Loucy (cell line): ENCODE results near the gene SLC9A3.

ENCODE experiments used
- H2AFZ ChIP-seq: fragments of 200-600 bp; sonication (generic); 2 replicates; pipeline ENCODE4 v1.6.0; 2016; ENCODE audit warnings: antibody characterized with exemption, mild to moderate bottlenecking, low read length, moderate library complexity
- H3F3A ChIP-seq: fragments of 200-600 bp; 2 replicates; pipeline ENCODE4 v1.6.0; 2016; ENCODE audit warnings: antibody characterized with exemption, low read depth, mild to moderate bottlenecking
- H3K27me3 ChIP-seq: fragments of 200-600 bp; sonication (generic); 2 replicates; pipeline ENCODE4 v1.6.1; 2014; ENCODE audit warnings: low read length, mild to moderate bottlenecking; ENCODE audit not compliant: insufficient read depth, poor library complexity, severe bottlenecking
- H3K36me3 ChIP-seq: fragments of 200-600 bp; sonication (generic); 2 replicates; pipeline ENCODE4 v1.6.1; 2016; ENCODE audit warnings: low read length; ENCODE audit not compliant: insufficient read depth
- H3K4me1 ChIP-seq: fragments of 200-600 bp; sonication (generic); 2 replicates; pipeline ENCODE4 v1.5.1; 2014; ENCODE audit warnings: low read length, mild to moderate bottlenecking; ENCODE audit not compliant: insufficient read depth, poor library complexity, severe bottlenecking
- H3K4me2 ChIP-seq: fragments of 200-600 bp; sonication (generic); 2 replicates; pipeline ENCODE4 v1.6.0; 2014; ENCODE audit warnings: antibody characterized with exemption, low read length, low read depth, mild to moderate bottlenecking; ENCODE audit not compliant: poor library complexity, severe bottlenecking
- H3K4me3 ChIP-seq: fragments of 200-600 bp; sonication (generic); 2 replicates; pipeline ENCODE4 v1.5.1; 2014; ENCODE audit warnings: low read length, mild to moderate bottlenecking, mixed read lengths; ENCODE audit not compliant: poor library complexity, severe bottlenecking
- H3K79me2 ChIP-seq: fragments of 200-600 bp; sonication (generic); 2 replicates; pipeline ENCODE4 v1.6.1; 2014; ENCODE audit warnings: low read length; ENCODE audit not compliant: insufficient read depth
- H3K9ac ChIP-seq: fragments of 200-600 bp; sonication (generic); 2 replicates; pipeline ENCODE4 v1.6.0; 2014; ENCODE audit warnings: mild to moderate bottlenecking, low read depth, low read length, moderate library complexity; ENCODE audit not compliant: poor library complexity, severe bottlenecking
- H3K9me2 ChIP-seq: fragments of 200-600 bp; sonication (generic); replicated peaks from 2 replicates; pipeline ENCODE4 v1.6.1; 2016; ENCODE audit warnings: low read depth, low read length, mixed read lengths
- H3K9me3 ChIP-seq: fragments of 200-600 bp; sonication (generic); 2 replicates; pipeline ENCODE4 v1.6.1; 2014; ENCODE audit warnings: mild to moderate bottlenecking, antibody characterized with exemption, low read length, low read depth; ENCODE audit not compliant: insufficient read depth
- H4K20me1 ChIP-seq: fragments of 200-600 bp; sonication (generic); 2 replicates; pipeline ENCODE4 v1.6.0; 2014; ENCODE audit warnings: antibody characterized with exemption, low read length, mild to moderate bottlenecking; ENCODE audit not compliant: insufficient read depth, poor library complexity, severe bottlenecking
- EZH2phosphoT487 ChIP-seq: fragments of 200-600 bp; IDR thresholded peaks from 2 replicates; pipeline ENCODE4 v1.6.1; 2018; ENCODE audit warnings: antibody characterized with exemption, mild to moderate bottlenecking, moderate library complexity, borderline replicate concordance
- TF ChIP-seq, protein P1 (sequence below): fragments of 200-600 bp; sonication (generic); conservative IDR thresholded peaks from 2 replicates; pipeline ENCODE4 v1.5.1; 2014; ENCODE audit warnings: mild to moderate bottlenecking, antibody characterized with exemption, low read length

SLC9A3 gene

GRCh38 chr5:534743-535671 is 10.8 kb upstream of the SLC9A3 start:
- Histone ChIP-seq H3F3A (no peaks in the 10 kb centered on the region), H3K9me2 (no peaks in the 10 kb centered on the region), H3K36me3 (no peaks in the 10 kb centered on the region), H2AFZ (no peak overlapping the region), H3K9me3 (no peaks in the 10 kb centered on the region), H3K4me2 (no peak overlapping the region), H3K9ac (no peak overlapping the region), H4K20me1 (no peaks in the 10 kb centered on the region), H3K4me1 (peaks cover under 1% of the 10 kb centered on the region), H3K27me3 (no peaks in the 10 kb centered on the region), H3K79me2 (no peaks in the 10 kb centered on the region), H3K4me3 (no peak overlapping the region)
- TF ChIP-seq, protein P1, sequence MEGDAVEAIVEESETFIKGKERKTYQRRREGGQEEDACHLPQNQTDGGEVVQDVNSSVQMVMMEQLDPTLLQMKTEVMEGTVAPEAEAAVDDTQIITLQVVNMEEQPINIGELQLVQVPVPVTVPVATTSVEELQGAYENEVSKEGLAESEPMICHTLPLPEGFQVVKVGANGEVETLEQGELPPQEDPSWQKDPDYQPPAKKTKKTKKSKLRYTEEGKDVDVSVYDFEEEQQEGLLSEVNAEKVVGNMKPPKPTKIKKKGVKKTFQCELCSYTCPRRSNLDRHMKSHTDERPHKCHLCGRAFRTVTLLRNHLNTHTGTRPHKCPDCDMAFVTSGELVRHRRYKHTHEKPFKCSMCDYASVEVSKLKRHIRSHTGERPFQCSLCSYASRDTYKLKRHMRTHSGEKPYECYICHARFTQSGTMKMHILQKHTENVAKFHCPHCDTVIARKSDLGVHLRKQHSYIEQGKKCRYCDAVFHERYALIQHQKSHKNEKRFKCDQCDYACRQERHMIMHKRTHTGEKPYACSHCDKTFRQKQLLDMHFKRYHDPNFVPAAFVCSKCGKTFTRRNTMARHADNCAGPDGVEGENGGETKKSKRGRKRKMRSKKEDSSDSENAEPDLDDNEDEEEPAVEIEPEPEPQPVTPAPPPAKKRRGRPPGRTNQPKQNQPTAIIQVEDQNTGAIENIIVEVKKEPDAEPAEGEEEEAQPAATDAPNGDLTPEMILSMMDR = no peak

DNA sequence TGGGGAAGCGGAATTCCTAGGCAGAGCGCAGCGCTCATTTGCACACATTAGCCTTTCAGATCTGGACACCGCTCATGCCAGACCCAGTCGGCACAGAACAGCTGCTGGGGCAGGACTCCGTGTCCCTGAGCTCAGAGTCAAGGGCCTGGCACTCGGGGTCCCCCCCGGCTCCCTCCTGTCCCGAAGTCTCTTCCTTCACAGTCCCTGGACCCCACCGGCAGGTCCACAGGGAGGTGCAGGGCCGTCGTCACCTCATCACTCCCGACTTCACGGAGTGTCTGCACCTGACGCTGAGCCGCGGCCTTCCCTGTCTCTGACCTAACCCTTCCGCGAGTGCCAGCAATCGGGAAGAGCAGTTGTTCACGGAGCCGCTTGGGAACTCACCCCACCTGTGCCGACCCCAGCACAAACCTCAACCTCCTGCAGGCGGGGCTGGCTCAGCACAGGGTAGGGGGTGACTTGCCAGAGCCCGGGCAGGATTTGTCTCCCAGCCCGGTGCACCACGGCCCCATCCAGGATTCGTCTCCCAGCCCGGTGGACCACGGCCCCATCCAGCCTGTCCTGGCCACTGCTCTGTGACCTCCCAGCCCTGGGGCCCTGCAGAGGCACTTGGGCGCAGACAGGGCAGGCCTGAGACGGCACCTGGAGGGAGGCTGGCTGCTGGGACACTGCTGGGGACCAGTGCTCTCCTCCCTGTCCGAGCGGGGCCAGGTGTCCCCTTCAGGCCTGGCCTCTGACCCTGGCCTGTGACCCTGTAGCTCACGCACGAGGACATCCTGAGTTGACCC is 9.9 kb upstream of the SLC9A3 start:
- no peak overlapping the region for H3K4me3 ChIP-seq
- H3K9me3 ChIP-seq = no peaks in the 10 kb centered on the region
- no peak overlapping the region for H2AFZ ChIP-seq
- peaks cover 9% of the 10 kb centered on the region for H3K4me1 ChIP-seq
- TF ChIP-seq EZH2phosphoT487 = no peak
- TF ChIP-seq, protein P1 = no peak
- H3F3A ChIP-seq = no peaks in the 10 kb centered on the region
- H3K9me2 ChIP-seq = no peaks in the 10 kb centered on the region
- no peaks in the 10 kb centered on the region for H3K27me3 ChIP-seq
- no peaks in the 10 kb centered on the region for H4K20me1 ChIP-seq
- H3K9ac ChIP-seq = no peak overlapping the region
- H3K79me2 ChIP-seq = no peaks in the 10 kb centered on the region
- H3K36me3 ChIP-seq = no peaks in the 10 kb centered on the region
- no peak overlapping the region for H3K4me2 ChIP-seq

DNA sequence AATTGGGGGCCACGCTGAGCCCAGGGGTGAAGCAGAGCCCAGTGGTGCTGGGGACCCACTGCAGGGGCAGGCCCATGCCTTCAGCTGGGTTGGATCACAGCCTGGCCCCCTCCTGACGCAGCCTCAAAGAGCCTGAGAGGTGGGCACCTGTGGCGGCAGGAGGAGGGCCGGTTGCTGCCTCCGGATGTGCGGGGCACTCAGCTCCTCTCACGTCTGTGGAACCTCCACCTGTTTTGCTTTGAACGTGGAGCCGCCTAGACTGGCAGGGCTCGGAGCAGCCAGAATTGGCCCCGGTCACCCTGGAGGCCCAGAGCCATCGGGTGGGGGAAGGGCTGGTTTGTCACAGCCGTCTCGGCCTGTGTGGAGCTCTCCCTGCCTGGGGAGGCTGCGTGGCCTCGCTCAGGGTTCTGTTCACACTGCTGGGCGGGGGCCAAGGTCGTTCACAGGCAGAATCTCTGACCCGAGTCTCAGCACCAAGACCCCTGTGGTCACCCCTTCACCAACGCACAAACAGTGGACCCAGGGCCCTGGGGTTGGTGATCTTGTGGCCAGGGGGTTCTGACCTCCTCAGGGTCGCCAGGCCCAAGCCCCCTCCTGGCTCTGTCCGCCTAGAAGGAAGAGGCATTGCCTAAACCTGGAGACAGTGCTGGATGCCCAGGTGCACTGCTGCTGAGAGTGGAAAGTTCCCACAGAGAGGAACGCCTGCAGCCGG is 9.2 kb upstream of the SLC9A3 start:
- Histone ChIP-seq H3K36me3 (no peaks in the 10 kb centered on the region), H3F3A (no peaks in the 10 kb centered on the region), H3K9me2 (no peaks in the 10 kb centered on the region), H3K27me3 (no peaks in the 10 kb centered on the region), H3K9ac (no peak overlapping the region), H3K9me3 (no peaks in the 10 kb centered on the region), H3K79me2 (no peaks in the 10 kb centered on the region), H3K4me3 (no peak overlapping the region), H3K4me1 (peaks cover 12% of the 10 kb centered on the region), H3K4me2 (no peak overlapping the region), H4K20me1 (no peaks in the 10 kb centered on the region), H2AFZ (no peak overlapping the region)
- TF ChIP-seq, protein P1 = no peak
- no peak for TF ChIP-seq EZH2phosphoT487
